ENCODE results near the gene ZNF148.

ZNF148 gene

GRCh38 chr3:125220183-125220582, 154.9 kb downstream of the ZNF148 start:
- no peaks in the 10 kb centered on the region for H3K9me3 ChIP-seq (ENCODE audit: control insufficient read depth, insufficient read depth, low read depth, low read length)
- TF ChIP-seq ZSCAN23 (tag by site-specific recombination; IDR thresholded peaks at IDR 0.05): no peak
- H3K27ac ChIP-seq (ENCODE audit: extremely low read depth, low read depth, low read length): no peak overlapping the region
- no peaks in the 10 kb centered on the region for H3K4me1 ChIP-seq (ENCODE audit: control insufficient read depth, insufficient read depth, low read length)
- POLR2A ChIA-PET: no interaction called here
- no peak overlapping the region for H3K4me3 ChIP-seq (ENCODE audit: low read depth, low read length)
- CTCF ChIA-PET: no interaction called here
- H3K36me3 ChIP-seq (ENCODE audit: control insufficient read depth in 2 of 2, insufficient read depth in 1 of 2, low read length in 2 of 2): no peaks in the 10 kb centered on the region

DNA sequence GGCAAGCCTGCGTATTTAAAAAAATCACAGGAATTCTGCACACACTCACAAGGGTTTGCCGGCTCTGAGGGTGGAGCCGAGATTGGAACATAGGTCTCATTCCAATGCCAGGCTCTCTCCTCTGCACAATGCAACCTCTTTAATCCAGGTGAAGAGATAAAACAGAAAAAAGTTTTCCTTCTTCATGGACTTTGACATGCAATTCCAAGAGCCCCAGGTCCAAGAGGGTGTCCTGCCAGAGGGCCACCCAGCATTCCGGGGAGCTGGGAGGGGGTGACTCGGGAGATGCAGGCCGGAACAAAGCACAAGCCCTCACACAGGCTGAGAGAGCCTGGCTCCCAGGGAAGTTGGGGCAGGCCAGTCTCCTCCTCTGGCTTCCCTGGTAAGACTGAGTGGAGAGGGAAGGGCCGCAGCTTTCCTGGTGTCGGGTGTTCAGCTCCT, 155.8 kb downstream of the ZNF148 start:
- Histone ChIP-seq H3K4me3 (ENCODE audit: low read depth, low read length) (no peak overlapping the region), H3K36me3 (ENCODE audit: control insufficient read depth in 2 of 2, insufficient read depth in 1 of 2, low read length in 2 of 2) (no peaks in the 10 kb centered on the region), H3K4me1 (ENCODE audit: control insufficient read depth, insufficient read depth, low read length) (no peaks in the 10 kb centered on the region), H3K9me3 (ENCODE audit: control insufficient read depth, insufficient read depth, low read depth, low read length) (no peaks in the 10 kb centered on the region), H3K27ac (ENCODE audit: extremely low read depth, low read depth, low read length) (no peak overlapping the region)
- ChIA-PET CTCF (no interaction called here), POLR2A (no interaction called here)
- TF ChIP-seq ZNF658 (tag by site-specific recombination; IDR thresholded peaks at IDR 0.05): no peak
- no peak for TF ChIP-seq ZNF571 (tag by site-specific recombination; IDR thresholded peaks at IDR 0.05)
- no peak for TF ChIP-seq TCF7L2 (IDR thresholded peaks at IDR 0.05; ENCODE audit: borderline replicate concordance, low read depth, low read length)

DNA sequence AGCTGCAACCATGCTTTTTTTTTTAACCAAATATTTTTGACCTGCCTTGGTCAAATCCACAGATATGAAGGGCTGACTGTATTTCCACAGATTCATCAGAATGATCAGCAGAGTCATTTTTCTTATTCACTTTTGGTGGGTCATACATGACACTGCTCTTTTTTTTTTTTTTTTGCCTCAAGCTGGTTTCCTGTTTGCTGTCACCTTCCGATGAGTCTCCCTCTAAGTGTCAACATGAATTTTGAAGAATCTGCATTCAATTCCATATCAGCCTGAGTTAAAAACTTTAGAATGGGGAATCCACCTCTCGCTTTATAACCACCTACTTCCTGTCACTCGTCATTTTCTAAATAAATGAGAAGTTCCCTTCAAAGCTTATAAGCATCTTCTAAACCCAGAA, 160.4 kb downstream of the ZNF148 start:
- POLR2A ChIA-PET: no interaction called here
- no peak for TF ChIP-seq EGR2 (tag by site-specific recombination; IDR thresholded peaks at IDR 0.05; ENCODE audit: low read depth)

DNA sequence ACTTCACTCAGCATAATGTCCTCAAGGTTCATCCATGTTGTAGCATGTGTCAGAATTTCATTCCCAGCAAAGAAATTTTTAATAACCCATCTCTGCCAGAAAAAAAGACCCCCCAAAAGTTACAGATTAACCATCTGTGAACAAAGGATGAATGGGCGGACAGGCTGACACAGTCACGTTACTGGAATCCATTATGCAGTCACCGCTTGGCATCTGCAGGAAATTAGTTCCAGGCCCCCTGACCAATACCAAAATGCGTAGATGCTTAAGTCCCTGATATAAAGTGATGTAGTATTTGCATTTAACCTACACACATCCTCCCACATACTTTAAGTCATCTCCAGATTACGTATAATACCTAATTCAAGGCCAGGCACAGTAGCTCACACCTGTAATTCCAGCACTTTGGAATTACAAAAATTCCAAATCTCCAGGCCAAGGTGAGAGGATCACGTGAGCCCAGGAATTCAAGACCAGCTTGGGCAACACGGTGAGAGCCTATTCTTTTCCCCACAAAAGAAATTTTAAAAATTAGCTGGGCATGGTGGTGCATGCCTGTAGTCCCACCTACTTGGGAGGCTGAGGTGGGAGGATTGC, 161.1 kb downstream of the ZNF148 start:
- CTCF ChIA-PET: interaction anchor here (0.6 kb wide), 1 partner anchor 43 kb away, joined by 5 read pairs; no protein-coding TSS in a partner anchor
- POLR2A ChIA-PET: no interaction called here
- Histone ChIP-seq H3K9me3 (ENCODE audit: control insufficient read depth, insufficient read depth, low read depth, low read length) (no peaks in the 10 kb centered on the region), H3K27ac (ENCODE audit: extremely low read depth, low read depth, low read length) (no peak overlapping the region), H3K4me3 (ENCODE audit: low read depth, low read length) (no peak overlapping the region), H3K36me3 (ENCODE audit: control insufficient read depth in 2 of 2, insufficient read depth in 1 of 2, low read length in 2 of 2) (no peaks in the 10 kb centered on the region), H3K4me1 (ENCODE audit: control insufficient read depth, insufficient read depth, low read length) (no peaks in the 10 kb centered on the region)
- no peak for TF ChIP-seq ZNF514 (tag by site-specific recombination; IDR thresholded peaks at IDR 0.05)
- no peak for TF ChIP-seq ZNF76 (tag by site-specific recombination; IDR thresholded peaks at IDR 0.05; ENCODE audit: borderline replicate concordance, low read depth)
- TF ChIP-seq ZNF785 (tag by site-specific recombination; IDR thresholded peaks at IDR 0.05): no peak
- TF ChIP-seq ZNF768 (tag by site-specific recombination; IDR thresholded peaks at IDR 0.05): no peak

More for the DNA sequence above, 160.4 kb downstream of the ZNF148 start:
- Histone ChIP-seq H3K4me3 (ENCODE audit: low read depth, low read length) (no peak overlapping the region), H3K9me3 (ENCODE audit: control insufficient read depth, insufficient read depth, low read depth, low read length) (no peaks in the 10 kb centered on the region), H3K36me3 (ENCODE audit: control insufficient read depth in 2 of 2, insufficient read depth in 1 of 2, low read length in 2 of 2) (no peaks in the 10 kb centered on the region), H3K4me1 (ENCODE audit: control insufficient read depth, insufficient read depth, low read length) (no peaks in the 10 kb centered on the region), H3K27ac (ENCODE audit: extremely low read depth, low read depth, low read length) (no peak overlapping the region)
- CTCF ChIA-PET: interaction anchor here (0.6 kb wide), 2 partner anchors 44 to 81 kb away, joined by 4 to 5 read pairs; no protein-coding TSS in a partner anchor

DNA sequence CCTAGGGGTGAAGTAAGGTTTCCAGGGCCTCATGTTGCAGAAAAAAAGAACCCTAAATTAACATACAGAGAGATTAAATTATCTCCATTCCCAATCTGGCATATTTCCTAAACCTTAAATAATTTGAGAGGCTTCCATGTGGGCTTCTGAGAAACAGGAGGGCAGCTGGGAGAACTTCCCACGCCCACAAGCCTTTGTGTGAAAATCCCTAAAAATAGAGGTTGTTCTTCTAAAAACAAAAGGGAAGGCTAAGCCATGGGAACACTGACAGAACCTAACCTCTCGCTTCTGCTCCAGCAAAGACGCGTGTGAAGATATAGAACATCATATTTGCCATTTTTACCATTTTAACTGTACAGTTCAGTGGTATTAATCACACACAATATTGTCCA, 161.8 kb downstream of the ZNF148 start:
- H3K4me3 ChIP-seq (ENCODE audit: low read depth, low read length): no peak overlapping the region
- ChIA-PET POLR2A (no interaction called here), CTCF (no interaction called here)
- TF ChIP-seq MYNN (tag by site-specific recombination; IDR thresholded peaks at IDR 0.05; ENCODE audit: borderline replicate concordance) (no peak), ZNF394 (tag by site-specific recombination; IDR thresholded peaks at IDR 0.05; ENCODE audit: borderline replicate concordance) (no peak), ZNF114 (tag by site-specific recombination; IDR thresholded peaks at IDR 0.05) (no peak), KLF9 (tag by site-specific recombination; IDR thresholded peaks at IDR 0.05; ENCODE audit: low read depth) (no peak), ZNF785 (tag by site-specific recombination; IDR thresholded peaks at IDR 0.05) (no peak)
- TF ChIP-seq, protein P1, sequence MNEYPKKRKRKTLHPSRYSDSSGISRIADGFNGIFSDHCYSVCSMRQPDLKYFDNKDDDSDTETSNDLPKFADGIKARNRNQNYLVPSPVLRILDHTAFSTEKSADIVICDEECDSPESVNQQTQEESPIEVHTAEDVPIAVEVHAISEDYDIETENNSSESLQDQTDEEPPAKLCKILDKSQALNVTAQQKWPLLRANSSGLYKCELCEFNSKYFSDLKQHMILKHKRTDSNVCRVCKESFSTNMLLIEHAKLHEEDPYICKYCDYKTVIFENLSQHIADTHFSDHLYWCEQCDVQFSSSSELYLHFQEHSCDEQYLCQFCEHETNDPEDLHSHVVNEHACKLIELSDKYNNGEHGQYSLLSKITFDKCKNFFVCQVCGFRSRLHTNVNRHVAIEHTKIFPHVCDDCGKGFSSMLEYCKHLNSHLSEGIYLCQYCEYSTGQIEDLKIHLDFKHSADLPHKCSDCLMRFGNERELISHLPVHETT (tag by site-specific recombination; IDR thresholded peaks at IDR 0.05): no peak
- no peaks in the 10 kb centered on the region for H3K9me3 ChIP-seq (ENCODE audit: control insufficient read depth, insufficient read depth, low read depth, low read length)
- H3K4me1 ChIP-seq (ENCODE audit: control insufficient read depth, insufficient read depth, low read length): no peaks in the 10 kb centered on the region
- H3K36me3 ChIP-seq (ENCODE audit: control insufficient read depth in 2 of 2, insufficient read depth in 1 of 2, low read length in 2 of 2): no peaks in the 10 kb centered on the region
- H3K27ac ChIP-seq (ENCODE audit: extremely low read depth, low read depth, low read length): no peak overlapping the region

All from HEK293 (cell line).